GM12875 (cell line): ENCODE data around the gene OTOA.

Source experiments
- H3K4me3 ChIP-seq: one replicate; pipeline ENCODE4 v1.5.1; 2011; ENCODE audit warnings: low read depth, low read length, control low read depth
- TF ChIP-seq, protein P1 (sequence below): IDR thresholded peaks from 2 replicates; pipeline ENCODE4 v1.5.1; 2011; ENCODE audit warnings: low read depth, mild to moderate bottlenecking, control low read depth, inconsistent platforms, low read length, moderate library complexity, borderline replicate concordance; ENCODE audit not compliant: insufficient read depth

Gene OTOA

DNA sequence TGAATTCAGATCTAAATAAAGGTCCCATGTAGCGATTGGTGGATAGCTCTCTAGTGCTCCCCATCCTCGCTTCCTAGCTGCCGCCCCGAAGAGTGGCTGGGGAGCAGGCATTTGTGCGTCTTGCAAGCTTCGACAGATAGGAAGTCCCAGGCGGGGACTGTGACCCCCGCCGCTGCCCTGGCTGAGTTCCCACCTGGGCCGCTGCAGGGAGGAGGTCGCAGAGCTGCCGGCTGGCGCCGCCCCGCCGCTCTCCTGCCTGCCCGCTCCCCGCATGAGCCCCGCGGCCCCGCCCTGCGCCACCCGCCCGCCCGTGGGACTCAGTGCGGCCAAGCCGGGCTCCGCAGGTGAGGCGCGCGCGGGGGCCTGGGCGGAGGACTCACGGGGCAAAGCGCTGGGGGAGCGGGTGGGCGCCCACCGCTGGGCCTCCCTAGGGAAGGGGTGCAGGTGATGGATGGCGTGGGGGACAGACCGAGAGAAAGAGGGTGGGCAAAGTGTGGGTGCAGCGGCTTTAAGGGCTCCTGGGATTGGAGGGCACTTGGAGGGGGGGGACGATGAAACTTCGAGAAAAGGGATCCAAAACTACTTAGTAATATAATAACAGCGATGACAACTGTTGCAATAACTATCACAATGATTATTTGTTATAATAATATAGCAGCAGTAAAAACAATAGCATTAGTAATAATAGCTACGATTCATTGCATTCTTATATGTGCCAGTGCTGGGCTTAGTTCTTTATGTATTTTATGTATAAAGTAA lies at the start of gene OTOA:
OTOA (plus strand) TSS at position 80 of the 759 bp plus-strand sequence. CDS start 14,547 bp downstream, outside the sequence.
- TF ChIP-seq, protein P1, sequence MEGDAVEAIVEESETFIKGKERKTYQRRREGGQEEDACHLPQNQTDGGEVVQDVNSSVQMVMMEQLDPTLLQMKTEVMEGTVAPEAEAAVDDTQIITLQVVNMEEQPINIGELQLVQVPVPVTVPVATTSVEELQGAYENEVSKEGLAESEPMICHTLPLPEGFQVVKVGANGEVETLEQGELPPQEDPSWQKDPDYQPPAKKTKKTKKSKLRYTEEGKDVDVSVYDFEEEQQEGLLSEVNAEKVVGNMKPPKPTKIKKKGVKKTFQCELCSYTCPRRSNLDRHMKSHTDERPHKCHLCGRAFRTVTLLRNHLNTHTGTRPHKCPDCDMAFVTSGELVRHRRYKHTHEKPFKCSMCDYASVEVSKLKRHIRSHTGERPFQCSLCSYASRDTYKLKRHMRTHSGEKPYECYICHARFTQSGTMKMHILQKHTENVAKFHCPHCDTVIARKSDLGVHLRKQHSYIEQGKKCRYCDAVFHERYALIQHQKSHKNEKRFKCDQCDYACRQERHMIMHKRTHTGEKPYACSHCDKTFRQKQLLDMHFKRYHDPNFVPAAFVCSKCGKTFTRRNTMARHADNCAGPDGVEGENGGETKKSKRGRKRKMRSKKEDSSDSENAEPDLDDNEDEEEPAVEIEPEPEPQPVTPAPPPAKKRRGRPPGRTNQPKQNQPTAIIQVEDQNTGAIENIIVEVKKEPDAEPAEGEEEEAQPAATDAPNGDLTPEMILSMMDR, result no peak
- no peak within 1 kb of the TSS for H3K4me3 ChIP-seq

DNA sequence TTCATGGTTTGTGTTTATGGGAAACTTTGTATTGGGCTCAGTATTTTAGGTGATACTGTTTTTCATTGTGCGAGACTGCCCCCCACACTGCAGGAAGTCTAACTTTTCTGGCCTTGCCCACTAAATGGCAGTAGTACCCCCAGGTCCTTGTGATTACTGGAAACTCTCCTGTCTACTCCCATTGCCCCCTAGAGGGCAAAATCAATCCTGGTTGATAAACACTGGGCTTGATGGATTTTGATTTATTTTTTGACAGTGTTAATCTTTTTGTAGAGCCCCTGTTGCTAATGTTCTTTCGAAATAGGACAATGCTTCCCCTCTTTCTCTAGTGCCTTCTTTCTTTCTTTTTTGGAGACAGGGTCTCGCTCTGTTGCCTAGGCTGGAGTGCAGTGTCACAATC lies 48.9 kb upstream of the OTOA start:
- H3K4me3 ChIP-seq, result no peak overlapping the region
- TF ChIP-seq, protein P1, result no peak

DNA sequence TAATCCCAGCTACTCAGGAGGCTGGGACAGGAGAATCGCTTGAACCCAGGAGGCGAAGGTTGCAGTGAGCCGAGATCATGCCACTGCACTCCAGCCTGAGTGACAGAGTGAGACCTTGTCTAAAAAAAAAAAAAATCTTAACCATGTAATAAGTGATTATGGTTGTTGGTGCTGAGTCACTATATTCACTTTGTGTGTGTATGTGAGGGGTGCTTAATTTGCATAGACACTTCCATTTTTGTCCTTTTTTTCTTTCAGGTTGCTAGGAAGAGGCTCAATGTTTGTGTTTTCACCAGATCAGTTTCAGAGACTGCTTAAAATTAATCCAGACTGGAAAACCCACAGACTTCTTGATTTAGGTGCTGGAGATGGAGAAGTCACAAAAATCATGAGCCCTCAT lies 46.2 kb upstream of the OTOA start:
- TF ChIP-seq, protein P1, result no peak
- H3K4me3 ChIP-seq, result no peak overlapping the region

DNA sequence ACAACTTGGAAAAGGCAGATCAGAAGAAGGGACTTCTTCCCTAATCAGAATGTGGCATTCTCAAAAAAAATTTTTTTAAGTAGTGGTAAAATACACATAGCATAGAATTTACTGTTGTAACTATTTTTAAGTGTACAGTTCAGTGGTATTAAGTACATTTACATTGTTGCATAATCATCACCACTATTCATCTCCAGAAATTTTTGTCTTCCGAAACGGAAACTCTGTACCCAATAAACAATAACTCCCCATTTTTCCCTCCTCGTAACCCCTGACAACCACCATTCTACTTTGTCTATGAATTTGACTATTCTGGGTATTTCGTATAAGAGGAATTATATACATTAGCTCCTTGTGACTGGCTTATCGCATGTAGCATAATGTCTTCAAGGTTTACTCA lies 45.5 kb upstream of the OTOA start:
- no peak overlapping the region for H3K4me3 ChIP-seq
- TF ChIP-seq, protein P1, result no peak

DNA sequence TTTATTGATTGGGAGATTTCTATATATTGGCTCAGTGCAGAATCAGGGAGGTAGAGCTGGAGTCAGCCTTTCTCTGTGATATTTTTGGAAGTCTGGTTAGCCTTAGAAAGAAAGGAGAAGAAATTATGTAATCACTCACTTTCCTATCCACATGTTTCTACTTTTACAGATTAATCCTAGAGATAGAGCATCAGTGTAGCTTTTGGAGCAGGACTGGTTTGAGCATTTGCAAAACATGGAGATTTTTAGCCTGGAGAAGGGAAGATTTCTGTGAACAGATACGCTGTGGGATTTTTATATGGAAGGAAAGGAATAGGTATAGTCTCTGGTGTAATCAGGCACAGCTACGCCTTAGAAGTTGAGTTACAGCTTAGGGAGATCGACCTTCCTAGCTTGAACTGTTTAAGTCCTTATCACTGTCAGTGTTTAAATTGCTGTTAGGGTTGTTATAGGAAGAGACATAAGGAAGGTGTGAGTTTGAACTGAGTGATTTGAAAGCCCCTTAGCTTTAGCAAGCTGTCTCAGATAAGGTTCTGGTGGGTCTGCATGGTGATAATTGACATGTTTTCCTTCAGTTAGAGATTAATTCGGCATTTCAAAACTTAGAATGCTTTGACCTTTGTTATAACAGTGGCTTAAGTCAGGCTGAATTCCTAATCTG lies 43.9 kb upstream of the OTOA start:
- no peak overlapping the region for H3K4me3 ChIP-seq
- TF ChIP-seq, protein P1, result no peak

DNA sequence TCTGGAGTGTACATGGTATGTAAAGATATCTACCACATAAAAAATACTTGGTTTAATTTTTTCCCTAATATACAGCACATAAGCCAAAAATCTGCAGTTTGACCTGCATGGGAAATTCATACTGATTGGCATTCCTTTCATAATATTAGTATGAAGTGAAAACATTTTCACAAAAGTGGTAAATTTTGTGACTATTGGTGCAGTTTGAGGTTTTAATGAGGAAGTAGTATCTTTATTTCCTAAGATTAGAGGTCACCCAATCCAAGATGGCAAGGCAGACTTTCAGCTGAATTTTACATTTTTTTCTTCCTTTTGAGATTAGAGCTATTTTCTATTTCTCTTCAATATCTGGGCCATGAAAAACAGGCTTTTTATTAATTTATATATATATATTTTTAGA lies 43.2 kb upstream of the OTOA start:
- TF ChIP-seq, protein P1, result no peak
- H3K4me3 ChIP-seq, result no peak overlapping the region

DNA sequence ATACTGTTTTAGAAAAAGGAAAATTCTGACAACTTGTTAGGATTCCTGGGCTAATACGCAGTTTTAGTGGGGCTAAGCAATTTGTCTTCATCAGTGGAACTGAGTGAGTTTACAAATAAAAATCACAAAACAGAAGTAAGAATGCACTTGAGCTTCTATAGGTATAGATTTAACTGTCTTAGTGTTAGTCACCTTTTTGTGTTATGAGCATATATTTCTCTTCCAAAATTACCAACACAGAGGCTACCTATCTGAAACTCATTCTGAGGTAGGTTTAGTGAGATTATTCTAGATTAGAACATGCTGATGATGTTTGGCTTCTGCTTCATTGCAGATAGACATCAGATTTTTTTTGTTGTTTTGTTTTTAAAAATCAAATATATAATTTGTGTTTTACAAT lies 41.2 kb upstream of the OTOA start:
- H3K4me3 ChIP-seq, result no peak overlapping the region
- TF ChIP-seq, protein P1, result no peak
